ENCODE measurements around the gene VPS16.

DNA sequence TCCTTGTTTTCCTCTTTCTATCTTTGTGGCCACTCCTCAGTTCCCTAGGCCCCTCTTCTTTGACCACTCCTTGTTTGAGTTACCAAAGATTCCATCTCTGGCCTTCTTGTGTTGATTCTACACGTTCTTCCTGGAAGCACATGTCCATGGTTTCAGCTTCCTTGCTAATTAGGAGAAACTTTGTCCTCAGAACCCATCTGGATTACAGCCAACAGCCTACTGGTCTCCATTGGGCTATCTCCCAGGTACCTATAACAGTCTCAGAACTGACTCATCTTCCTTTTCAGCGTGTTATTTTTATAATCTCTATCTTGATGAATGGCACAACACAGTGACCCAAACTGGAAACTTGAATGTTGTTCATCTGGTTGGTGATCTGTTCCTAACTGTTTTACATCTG lies 50.2 kb downstream of the VPS16 start:
- TF ChIP-seq, protein P1, sequence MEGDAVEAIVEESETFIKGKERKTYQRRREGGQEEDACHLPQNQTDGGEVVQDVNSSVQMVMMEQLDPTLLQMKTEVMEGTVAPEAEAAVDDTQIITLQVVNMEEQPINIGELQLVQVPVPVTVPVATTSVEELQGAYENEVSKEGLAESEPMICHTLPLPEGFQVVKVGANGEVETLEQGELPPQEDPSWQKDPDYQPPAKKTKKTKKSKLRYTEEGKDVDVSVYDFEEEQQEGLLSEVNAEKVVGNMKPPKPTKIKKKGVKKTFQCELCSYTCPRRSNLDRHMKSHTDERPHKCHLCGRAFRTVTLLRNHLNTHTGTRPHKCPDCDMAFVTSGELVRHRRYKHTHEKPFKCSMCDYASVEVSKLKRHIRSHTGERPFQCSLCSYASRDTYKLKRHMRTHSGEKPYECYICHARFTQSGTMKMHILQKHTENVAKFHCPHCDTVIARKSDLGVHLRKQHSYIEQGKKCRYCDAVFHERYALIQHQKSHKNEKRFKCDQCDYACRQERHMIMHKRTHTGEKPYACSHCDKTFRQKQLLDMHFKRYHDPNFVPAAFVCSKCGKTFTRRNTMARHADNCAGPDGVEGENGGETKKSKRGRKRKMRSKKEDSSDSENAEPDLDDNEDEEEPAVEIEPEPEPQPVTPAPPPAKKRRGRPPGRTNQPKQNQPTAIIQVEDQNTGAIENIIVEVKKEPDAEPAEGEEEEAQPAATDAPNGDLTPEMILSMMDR (IDR thresholded peaks at IDR 0.05) = no peak
- no peak for TF ChIP-seq POLR2A (IDR thresholded peaks at IDR 0.05)
